CD4-positive, alpha-beta T cell (primary cell): ENCODE data around the gene MAP3K7CL. TPM values are rescaled to one million over a fixed set of nuclear protein-coding genes. Genes with fewer than 3 reads are reported as not detected.

Experiments
- ATAC-seq: fragments of 200-7000 bp; cut with Tn5 transposase; one replicate; pipeline ENCODE4 v1.10.0; 2022; ENCODE audit warnings: mild to moderate bottlenecking; ENCODE audit not compliant: poor library complexity
- CTCF ChIA-PET: fragments of 350-600 bp; sonication (Branson Sonifier 250); formaldehyde crosslinking; loops from one replicate; lab custom pipeline; 2021; ENCODE audit warnings: antibody characterized with exemption, inconsistent platforms; lab: Charles Lee
- POLR2A ChIA-PET: fragments of 350-600 bp; sonication (Branson Sonifier 250); formaldehyde crosslinking; loops from one replicate; lab custom pipeline; 2021; ENCODE audit warnings: antibody characterized with exemption, inconsistent platforms; lab: Charles Lee
- DNase-seq, 14 experiments: peaks; one replicate each; pipeline ENCODE4 v3.0.0-alpha.2; 2013 to 2020; ENCODE audit warnings: mixed read lengths in 2 of 14
- H3K27ac ChIP-seq, 2 donors: one replicate each; pipeline versions ENCODE4 v1.5.1 to v1.7.0; 2013; ENCODE audit warnings: low read length in 2 of 2, low read depth in 1 of 2, mild to moderate bottlenecking in 1 of 2
- H3K27me3 ChIP-seq, 2 experiments: 1 replicate in 1 of 2; 2 replicates in 1 of 2; pipeline versions ENCODE4 v1.6.1 to v1.7.0; 2013; ENCODE audit warnings: low read length in 2 of 2, control low read depth in 1 of 2, mild to moderate bottlenecking in 1 of 2, moderate library complexity in 1 of 2; ENCODE audit not compliant: insufficient read depth in 2 of 2, control insufficient read depth in 1 of 2
- H3K36me3 ChIP-seq: one replicate; pipeline ENCODE4 v1.6.1; 2013; ENCODE audit warnings: low read length, control low read depth; ENCODE audit not compliant: insufficient read depth
- H3K4me1 ChIP-seq: one replicate; pipeline ENCODE4 v1.6.1; 2013; ENCODE audit warnings: low read length, control low read depth; ENCODE audit not compliant: insufficient read depth
- H3K4me3 ChIP-seq: one replicate; pipeline ENCODE4 v1.5.1; 2013; ENCODE audit warnings: mild to moderate bottlenecking, low read length, moderate library complexity
- H3K9me3 ChIP-seq, 2 experiments: 1 replicate in 1 of 2; 2 replicates in 1 of 2; pipeline versions ENCODE4 v1.6.1 to v1.7.0; 2013; ENCODE audit warnings: low read length in 2 of 2, mild to moderate bottlenecking in 2 of 2, control low read depth in 1 of 2, moderate library complexity in 1 of 2; ENCODE audit not compliant: control insufficient read depth in 1 of 2, insufficient read depth in 1 of 2
- H3K27ac Mint-ChIP-seq: one replicate; pipeline ENCODE4 v1.8.0; 2020; ENCODE audit warnings: mixed read lengths
- H3K27me3 Mint-ChIP-seq: one replicate; pipeline ENCODE4 v1.8.0; 2021; ENCODE audit warnings: mixed read lengths
- H3K36me3 Mint-ChIP-seq: one replicate; pipeline ENCODE4 v1.8.0; 2021; ENCODE audit warnings: low read depth, mixed read lengths
- H3K4me1 Mint-ChIP-seq: one replicate; pipeline ENCODE4 v1.8.0; 2021; ENCODE audit warnings: low read depth, mixed read lengths
- H3K4me3 Mint-ChIP-seq: one replicate; pipeline ENCODE4 v1.8.0; 2020; ENCODE audit warnings: mild to moderate bottlenecking, mixed read lengths
- H3K9me3 Mint-ChIP-seq: one replicate; pipeline ENCODE4 v1.8.0; 2020; ENCODE audit warnings: mixed read lengths
- CTCF ChIP-seq: fragments of 200-600 bp; IDR thresholded peaks from one replicate; pipeline ENCODE4 v1.8.0; 2022; ENCODE audit warnings: antibody characterized with exemption, mild to moderate bottlenecking
- intact Hi-C, 2 experiments: fragments of 100-400 bp; cut with DNase I in 1 of 2; cut with micrococcal nuclease in 1 of 2; formaldehyde crosslinking; loops; one replicate each; pipeline versions ENCODE4 v1.15.1 to v1.9.0; 2023 to 2025; cut with DNase I, micrococcal nuclease
- total RNA-seq, 174 experiments: library from RNA in 2 of 174; stranded (reverse) in 2 of 174; gene quantifications; one replicate each; pipeline ENCODE4 v1.2.3 and lab custom pipeline; 2021 to 2026

MAP3K7CL gene
- total RNA-seq, 2 experiments from 2014 or later: 4.6 to 4.7 TPM

- no peaks in the 10 kb centered on the region for H3K9me3 Mint-ChIP-seq
- no peak overlapping the region for H3K27ac Mint-ChIP-seq
- H3K4me3 Mint-ChIP-seq: no peak overlapping the region
- ATAC-seq: no peak
- peak in 1 of 14 experiments; percentile 10 for DNase-seq
- no peaks in the 10 kb centered on the region for H3K4me1 ChIP-seq
- H3K27ac ChIP-seq: no peak overlapping the region
- POLR2A ChIA-PET: no interaction called here
- H3K4me1 Mint-ChIP-seq: peaks cover 7% of the 10 kb centered on the region
- no peaks in the 10 kb centered on the region for H3K27me3 Mint-ChIP-seq
- H3K9me3 ChIP-seq: no peaks in the 10 kb centered on the region
- no peak overlapping the region for H3K4me3 ChIP-seq
- no peaks in the 10 kb centered on the region for H3K36me3 ChIP-seq
- H3K27me3 ChIP-seq: no peaks in the 10 kb centered on the region
- no peak for TF ChIP-seq CTCF
- CTCF ChIA-PET: no interaction called here
- no peaks in the 10 kb centered on the region for H3K36me3 Mint-ChIP-seq
- intact Hi-C loops: no loop called here
Measured at GRCh38 chr21:29190923-29191331, 60.5 kb downstream of the MAP3K7CL start.

- peaks cover 8% of the 10 kb centered on the region for H3K9me3 Mint-ChIP-seq
- no peak for ATAC-seq
- Histone ChIP-seq H3K36me3 (no peaks in the 10 kb centered on the region), H3K27me3 (no peaks in the 10 kb centered on the region), H3K4me3 (no peak overlapping the region), H3K9me3 (peaks cover 0 to 4% of the 10 kb centered on the region in 2 experiments), H3K27ac (no peak overlapping the region), H3K4me1 (peaks cover 11% of the 10 kb centered on the region)
- no peak for TF ChIP-seq CTCF
- H3K36me3 Mint-ChIP-seq: peaks cover 7% of the 10 kb centered on the region
- CTCF ChIA-PET: no interaction called here
- POLR2A ChIA-PET: no interaction called here
- no peaks in the 10 kb centered on the region for H3K27me3 Mint-ChIP-seq
- DNase-seq: no peak
- no peak overlapping the region for H3K27ac Mint-ChIP-seq
- H3K4me1 Mint-ChIP-seq: peaks cover 19% of the 10 kb centered on the region
- intact Hi-C loops: no loop called here
- no peak overlapping the region for H3K4me3 Mint-ChIP-seq
Measured at GRCh38 chr21:29193072-29193471, 62.6 kb downstream of the MAP3K7CL start.

- Mint-ChIP-seq H3K9me3 (peaks cover 8% of the 10 kb centered on the region), H3K36me3 (peaks cover 7% of the 10 kb centered on the region), H3K27ac (no peak overlapping the region), H3K27me3 (no peaks in the 10 kb centered on the region), H3K4me1 (peaks cover 19% of the 10 kb centered on the region), H3K4me3 (no peak overlapping the region)
- ATAC-seq: no peak
- TF ChIP-seq CTCF: no peak
- Histone ChIP-seq H3K9me3 (peaks cover 0 to 4% of the 10 kb centered on the region in 2 experiments), H3K4me3 (no peak overlapping the region), H3K27me3 (no peaks in the 10 kb centered on the region), H3K27ac (no peak overlapping the region), H3K36me3 (no peaks in the 10 kb centered on the region), H3K4me1 (peaks cover 11% of the 10 kb centered on the region)
- intact Hi-C loops: no loop called here
- ChIA-PET POLR2A (no interaction called here), CTCF (no interaction called here)
- no peak for DNase-seq
Measured at GRCh38 chr21:29193901-29194300, 63.5 kb downstream of the MAP3K7CL start.
